Measurements from ENCODE around the gene PLCD1. TPM values are rescaled to one million over a fixed set of nuclear protein-coding genes. Genes with fewer than 3 reads are reported as not detected.
"Not testable (repeated sequence)": the region's sequence is repeated elsewhere in the genome, so short reads cannot be mapped to it uniquely, and the experiment has no call there.

PLCD1 gene
- 19.0 and 21.8 TPM in 2 replicates for total RNA-seq

- Histone ChIP-seq H3K27me3 (ENCODE audit: control insufficient read depth, insufficient read depth, low read length) (no peaks in the 10 kb centered on the region), H3K4me3 (ENCODE audit: low read depth, low read length) (peak within 1 kb of the TSS; percentile 59), H3K36me3 (ENCODE audit: control insufficient read depth, insufficient read depth, low read length) (no peaks in the 10 kb centered on the region)
- DNase-seq (ENCODE audit: low read depth): no peak
- TF ChIP-seq CTCF (IDR thresholded peaks at IDR 0.05; ENCODE audit: insufficient read depth, low read length, poor library complexity, severe bottlenecking): no peak
Measured at GRCh38 chr3:38029400-38030125, at the start of gene PLCD1. Gene PLCD1 (minus strand): TSS chr3:38029642. CDS start chr3:38029539, 103 bp downstream.

- not testable (repeated sequence) for H3K27me3 ChIP-seq (ENCODE audit: control insufficient read depth, insufficient read depth, low read length); DNase-seq (ENCODE audit: low read depth); H3K4me3 ChIP-seq (ENCODE audit: low read depth, low read length); H3K36me3 ChIP-seq (ENCODE audit: control insufficient read depth, insufficient read depth, low read length)
Measured at GRCh38 chr3:38077073-38077472, 47.6 kb upstream of the PLCD1 start.

GRCh38 chr3:38070013-38070412 is 40.6 kb upstream of the PLCD1 start:
- no peaks in the 10 kb centered on the region for H3K27me3 ChIP-seq (ENCODE audit: control insufficient read depth, insufficient read depth, low read length)
- no peak for TF ChIP-seq CTCF (IDR thresholded peaks at IDR 0.05; ENCODE audit: insufficient read depth, low read length, poor library complexity, severe bottlenecking)
- no peak overlapping the region for H3K4me3 ChIP-seq (ENCODE audit: low read depth, low read length)
- H3K36me3 ChIP-seq (ENCODE audit: control insufficient read depth, insufficient read depth, low read length): no peaks in the 10 kb centered on the region
- DNase-seq (ENCODE audit: low read depth): no peak

- Histone ChIP-seq H3K36me3 (ENCODE audit: control insufficient read depth, insufficient read depth, low read length) (no peaks in the 10 kb centered on the region), H3K4me3 (ENCODE audit: low read depth, low read length) (no peak overlapping the region), H3K27me3 (ENCODE audit: control insufficient read depth, insufficient read depth, low read length) (no peaks in the 10 kb centered on the region)
- DNase-seq (ENCODE audit: low read depth): no peak
- no peak for TF ChIP-seq CTCF (IDR thresholded peaks at IDR 0.05; ENCODE audit: insufficient read depth, low read length, poor library complexity, severe bottlenecking)
Measured at GRCh38 chr3:38067508-38068233, 38.2 kb upstream of the PLCD1 start.

GRCh38 chr3:38064453-38064852 is 35.0 kb upstream of the PLCD1 start:
- not testable (repeated sequence) for H3K4me3 ChIP-seq (ENCODE audit: low read depth, low read length); H3K36me3 ChIP-seq (ENCODE audit: control insufficient read depth, insufficient read depth, low read length); DNase-seq (ENCODE audit: low read depth); H3K27me3 ChIP-seq (ENCODE audit: control insufficient read depth, insufficient read depth, low read length)

GRCh38 chr3:38062809-38063208 is 33.4 kb upstream of the PLCD1 start:
- Histone ChIP-seq H3K4me3 (ENCODE audit: low read depth, low read length) (no peak overlapping the region), H3K27me3 (ENCODE audit: control insufficient read depth, insufficient read depth, low read length) (no peaks in the 10 kb centered on the region), H3K36me3 (ENCODE audit: control insufficient read depth, insufficient read depth, low read length) (no peaks in the 10 kb centered on the region)
- no peak for DNase-seq (ENCODE audit: low read depth)
- TF ChIP-seq CTCF (IDR thresholded peaks at IDR 0.05; ENCODE audit: insufficient read depth, low read length, poor library complexity, severe bottlenecking): no peak

All from kidney epithelial cell (primary cell).